ENCODE measurements around the gene IREB2.

IREB2 gene

GRCh38 chr15:78542647-78543046 lies 104.6 kb downstream of the IREB2 start:
- DNase-seq (ENCODE audit: low read depth), result no peak

GRCh38 chr15:78550194-78550593 lies 112.2 kb downstream of the IREB2 start:
- no peak for DNase-seq (ENCODE audit: low read depth)

- no peak for DNase-seq (ENCODE audit: low read depth)
These were observed 112.8 kb downstream of the IREB2 start for GRCh38 chr15:78550815-78551214.

Data from GM04504 (cell line).